ENCODE measurements around the gene NHLH2.

Gene NHLH2

GRCh38 chr1:115796897-115797296, 44.0 kb downstream of the NHLH2 start:
- no peak for DNase-seq

- DNase-seq: no peak
These were observed 44.9 kb downstream of the NHLH2 start for GRCh38 chr1:115796036-115796435.

- DNase-seq: no peak
These were observed 45.8 kb downstream of the NHLH2 start for GRCh38 chr1:115794976-115795639.

- DNase-seq: no peak
These were observed 47.8 kb downstream of the NHLH2 start for GRCh38 chr1:115793162-115793561.

GRCh38 chr1:115791816-115792215, 49.1 kb downstream of the NHLH2 start:
- DNase-seq: no peak

GRCh38 chr1:115790846-115791245, 50.1 kb downstream of the NHLH2 start:
- DNase-seq: no peak

- no peak for DNase-seq
These were observed 50.6 kb downstream of the NHLH2 start for GRCh38 chr1:115790356-115790755.
